ENCODE results near the gene YAP1.

The YAP1 gene

GRCh38 chr11:102216433-102217075, 106.3 kb downstream of the YAP1 start:
- CTCF ChIA-PET = interaction anchor here (0.6 kb wide), 1 partner anchor 356 kb away, joined by 4 read pairs; no protein-coding TSS in a partner anchor
- H3K4me3 ChIP-seq (ENCODE audit: low read depth, low read length) = no peak overlapping the region
- no peak for DNase-seq (ENCODE audit: low read depth, low spot score)
- POLR2A ChIA-PET = no interaction called here
- no peak for TF ChIP-seq CTCF (IDR thresholded peaks at IDR 0.05; ENCODE audit: insufficient read depth, low read length, missing control alignments)

GRCh38 chr11:102220728-102221467, 110.7 kb downstream of the YAP1 start:
- TF ChIP-seq CTCF (IDR thresholded peaks at IDR 0.05; ENCODE audit: insufficient read depth, low read length, missing control alignments) = no peak
- no peak overlapping the region for H3K4me3 ChIP-seq (ENCODE audit: low read depth, low read length)
- ChIA-PET CTCF (no interaction called here), POLR2A (no interaction called here)
- no peak for DNase-seq (ENCODE audit: low read depth, low spot score)

- ChIA-PET CTCF (interaction anchor here (0.9 to 1.7 kb wide), 3 partner anchors 64 to 363 kb away, joined by 3 to 4 read pairs (median 3); no protein-coding TSS in a partner anchor), POLR2A (no interaction called here)
- DNase-seq (ENCODE audit: low read depth, low spot score) = no peak
- no peak overlapping the region for H3K4me3 ChIP-seq (ENCODE audit: low read depth, low read length)
- no peak for TF ChIP-seq CTCF (IDR thresholded peaks at IDR 0.05; ENCODE audit: insufficient read depth, low read length, missing control alignments)
Measured at GRCh38 chr11:102223859-102224258, 113.6 kb downstream of the YAP1 start.

- no peak overlapping the region for H3K4me3 ChIP-seq (ENCODE audit: low read depth, low read length)
- TF ChIP-seq CTCF (IDR thresholded peaks at IDR 0.05; ENCODE audit: insufficient read depth, low read length, missing control alignments) = no peak
- POLR2A ChIA-PET = interaction anchor here (0.6 to 1.2 kb wide), 4 partner anchors 11 to 107 kb away, joined by 3 to 5 read pairs (median 3); no protein-coding TSS in a partner anchor
Measured at GRCh38 chr11:102225689-102226568, 115.7 kb downstream of the YAP1 start.

GRCh38 chr11:102226702-102227490, 116.6 kb downstream of the YAP1 start:
- CTCF ChIA-PET = interaction anchor here (1.5 kb wide), 1 partner anchor 9 kb away, joined by 3 read pairs; no protein-coding TSS in a partner anchor
- POLR2A ChIA-PET = interaction anchor here (0.6 to 1.0 kb wide), 2 partner anchors 10 to 108 kb away, joined by 3 read pairs; no protein-coding TSS in a partner anchor
- no peak for TF ChIP-seq CTCF (IDR thresholded peaks at IDR 0.05; ENCODE audit: insufficient read depth, low read length, missing control alignments)
- no peak overlapping the region for H3K4me3 ChIP-seq (ENCODE audit: low read depth, low read length)
- no peak for DNase-seq (ENCODE audit: low read depth, low spot score)

More at GRCh38 chr11:102225689-102226568, 115.7 kb downstream of the YAP1 start:
- CTCF ChIA-PET = interaction anchor here (1.1 to 1.7 kb wide), 3 partner anchors 10 to 365 kb away, joined by 3 to 4 read pairs (median 3); no protein-coding TSS in a partner anchor
- DNase-seq (ENCODE audit: low read depth, low spot score) = peak; percentile 92
